K562 (cell line): ENCODE results near the gene AWAT1. TPM values are rescaled to one million over a fixed set of nuclear protein-coding genes. Genes with fewer than 3 reads are reported as not detected.

Source experiments
- ATAC-seq: fragments of 200-7000 bp; cut with Tn5 transposase; 3 replicates; pipeline ENCODE4 v1.9.1; 2020; ENCODE audit warnings: moderate library complexity
- BruUV-seq: library from RNA; stranded (reverse); fragments of 400-500 nt; replicated peaks from 2 replicates; lab custom pipeline; 2021; lab: Mats Ljungman, UMichigan
- CTCF ChIA-PET: fragments of 300-600 bp; formaldehyde crosslinking; extraction: SDS; loops from one replicate; lab custom pipeline; 2021; ENCODE audit warnings: low intra/inter-chr PET ratio; lab: Yijun Ruan, JAX
- POLR2A ChIA-PET: fragments of 300-600, 350-650 bp; sonication (Branson Sonifier 250); formaldehyde crosslinking; extraction: SDS; loops from one replicate; lab custom pipeline; 2021; ENCODE audit warnings: antibody characterized with exemption, inconsistent platforms; lab: Yijun Ruan, JAX
- DNase-seq, 4 experiments: peaks; one replicate each; pipeline versions ENCODE4 v3.0.0 to v3.0.0-alpha.2; 2011 to 2018; ENCODE audit warnings: low spot score in 3 of 4, mixed read lengths in 3 of 4; ENCODE audit errors: extremely low read depth in 1 of 4
- FAIRE-seq: peaks from 2 replicates; lab custom pipeline; 2011; peaks lifted over from hg19 to GRCh38; lab: Jason Lieb, UNC
- H2AFZ ChIP-seq: 2 replicates; pipeline ENCODE4 v1.6.0; 2011; ENCODE audit warnings: low read depth, low read length, control low read depth, inconsistent platforms
- H3K27ac ChIP-seq: fragments of 200-600 bp; 3 replicates; pipeline ENCODE4 v1.8.0; 2011; ENCODE audit warnings: low read depth, mild to moderate bottlenecking, control low read depth, inconsistent platforms, low read length, moderate library complexity, mixed read lengths; ENCODE audit errors: extremely low read depth
- H3K27me3 ChIP-seq, 2 experiments: fragments of 300-600 bp in 1 of 2; 2 replicates in 1 of 2; 3 replicates in 1 of 2; pipeline versions ENCODE4 v1.6.0 to v1.8.0; 2011; ENCODE audit warnings: inconsistent platforms in 2 of 2, low read length in 2 of 2, mild to moderate bottlenecking in 1 of 2, mixed read lengths in 1 of 2, moderate library complexity in 1 of 2; ENCODE audit not compliant: control insufficient read depth in 2 of 2, insufficient read depth in 2 of 2
- H3K36me3 ChIP-seq: fragments of 300-600 bp; 3 replicates; pipeline ENCODE4 v1.8.0; 2011; ENCODE audit warnings: mild to moderate bottlenecking, low read length, inconsistent platforms; ENCODE audit not compliant: control insufficient read depth, insufficient read depth
- H3K4me1 ChIP-seq, 2 experiments: fragments of 200-600 bp in 1 of 2; replicated peaks in 1 of 2; 2 replicates in 1 of 2; 3 replicates in 1 of 2; pipeline versions ENCODE4 v1.5.1 to v1.8.0; 2011; ENCODE audit warnings: inconsistent platforms in 2 of 2, low read length in 2 of 2, mild to moderate bottlenecking in 1 of 2, mixed read lengths in 1 of 2, moderate library complexity in 1 of 2; ENCODE audit not compliant: control insufficient read depth in 2 of 2, insufficient read depth in 2 of 2
- H3K4me2 ChIP-seq: 2 replicates; pipeline ENCODE4 v1.6.1; 2011; ENCODE audit warnings: low read length, control low read depth, inconsistent platforms, mixed read lengths; ENCODE audit not compliant: insufficient read depth
- H3K4me3 ChIP-seq: fragments of 200-600 bp; sonication (generic), shearing (Covaris generic); 2 replicates; pipeline ENCODE4 v1.5.1; 2016; ENCODE audit warnings: control low read depth, inconsistent platforms
- H3K79me2 ChIP-seq: fragments of 200-600 bp; 3 replicates; pipeline ENCODE4 v1.8.0; 2011; ENCODE audit warnings: low read length, inconsistent platforms; ENCODE audit not compliant: control insufficient read depth, insufficient read depth
- H3K9ac ChIP-seq, 2 experiments: 2 replicates each; pipeline versions ENCODE4 v1.6.0 to v1.6.1; 2011; ENCODE audit warnings: low read depth in 2 of 2, low read length in 2 of 2, control low read depth in 1 of 2, inconsistent platforms in 1 of 2, mild to moderate bottlenecking in 1 of 2, mixed read lengths in 1 of 2; ENCODE audit not compliant: insufficient read depth in 1 of 2
- H3K9me1 ChIP-seq: one replicate; pipeline ENCODE4 v1.6.0; 2011; ENCODE audit warnings: inconsistent platforms, mild to moderate bottlenecking, low read length, moderate library complexity; ENCODE audit not compliant: control insufficient read depth, insufficient read depth
- H3K9me3 ChIP-seq: replicated peaks from 2 replicates; pipeline ENCODE4 v1.5.1; 2011; ENCODE audit warnings: low read depth, low read length, inconsistent platforms; ENCODE audit not compliant: control insufficient read depth, insufficient read depth
- H4K20me1 ChIP-seq: replicated peaks from 2 replicates; pipeline ENCODE4 v1.6.1; 2011; ENCODE audit warnings: low read length, inconsistent platforms, mixed read lengths; ENCODE audit not compliant: control insufficient read depth, insufficient read depth
- ARID1B ChIP-seq: fragments of 450-650 bp; IDR thresholded peaks from 2 replicates; pipeline ENCODE4 v1.6.1; 2016; ENCODE audit warnings: antibody characterized with exemption, mild to moderate bottlenecking, inconsistent platforms
- BACH1 ChIP-seq: fragments of 200-800 bp; sonication (Bioruptor generic); IDR thresholded peaks from 2 replicates; pipeline ENCODE4 v1.6.1; 2016; ENCODE audit warnings: missing genetic modification characterization, missing compliant biosample characterization
- ELF2 ChIP-seq: fragments of 250-450 bp; sonication (Bioruptor Pico); IDR thresholded peaks from 2 replicates; pipeline ENCODE4 v1.5.0; 2021; ENCODE audit warnings: mild to moderate bottlenecking
- HDAC2 ChIP-seq: fragments of 450-650 bp; IDR thresholded peaks from 2 replicates; pipeline ENCODE4 v1.6.1; 2016; ENCODE audit warnings: mild to moderate bottlenecking
- HIVEP1 ChIP-seq: fragments of 250-450 bp; sonication (Bioruptor Pico); IDR thresholded peaks from 2 replicates; pipeline ENCODE4 v1.4.0; 2020; ENCODE audit warnings: mild to moderate bottlenecking
- HNRNPUL1 ChIP-seq: fragments of 200-400 bp; formaldehyde crosslinking; IDR thresholded peaks from 2 replicates; pipeline ENCODE4 v1.6.1; 2017; ENCODE audit warnings: low read length
- LARP7 ChIP-seq: fragments of 450-650 bp; IDR thresholded peaks from 2 replicates; pipeline ENCODE4 v1.6.1; 2016
- SIX5 ChIP-seq, 2 experiments: IDR thresholded peaks; 2 replicates each; pipeline ENCODE4 v1.6.1; 2011; ENCODE audit warnings: low read length in 2 of 2, borderline replicate concordance in 1 of 2, low read depth in 1 of 2, mild to moderate bottlenecking in 1 of 2, moderate library complexity in 1 of 2; ENCODE audit not compliant: insufficient read depth in 1 of 2
- THRAP3 ChIP-seq: fragments of 450-650 bp; IDR thresholded peaks from 2 replicates; pipeline ENCODE4 v1.6.1; 2016; ENCODE audit warnings: mild to moderate bottlenecking, inconsistent platforms, borderline replicate concordance
- ZBTB1 ChIP-seq: sonication (generic); formaldehyde crosslinking; IDR thresholded peaks from 2 replicates; pipeline ENCODE4 v1.8.1; 2023; ENCODE audit warnings: missing genetic modification reagents, low read depth, mild to moderate bottlenecking, borderline replicate concordance
- ZC3H11A ChIP-seq: IDR thresholded peaks from 2 replicates; pipeline ENCODE4 v1.6.1; 2012; ENCODE audit warnings: low read depth, low read length, improper control_type of control experiment
- ZNF57 ChIP-seq: fragments of 450-650 bp; formaldehyde crosslinking; IDR thresholded peaks from 2 replicates; pipeline ENCODE4 v1.4.0; 2020; ENCODE audit warnings: mild to moderate bottlenecking, moderate library complexity
- in situ Hi-C: fragments of 300-500 bp; cut with MboI; formaldehyde crosslinking; loops from 4 replicates; pipeline ENCODE4 v1.15.0; 2018; ENCODE audit warnings: inconsistent platforms, mixed read lengths
- intact Hi-C: fragments of 100-400 bp; cut with micrococcal nuclease; formaldehyde crosslinking; loops from 2 replicates; pipeline ENCODE4 v1.14.2; 2022
- polyA plus RNA-seq, 8 experiments: library from polyadenylated mRNA; depleted of rRNA in 4 of 8; stranded (reverse) in 5 of 8; unstranded in 3 of 8; fragments of >200 nt; fragmentation: Nextera tagmentation in 2 of 8; fragmentation: Illumina TruSeq in 1 of 8; extraction: Ambion mirVana in 2 of 8; extraction: Trizol in 1 of 8; gene quantifications; 2 replicates each; pipeline versions ENCODE4 v1.2.1 to v1.2.3, GENCODE V29; 2011 to 2014; ENCODE audit warnings: inconsistent platforms in 1 of 8, missing spikeins in 1 of 8
- total RNA-seq, 7 experiments: library from RNA; depleted of rRNA in 6 of 7; stranded (reverse); fragments of >200 nt in 6 of 7; fragmentation: Illumina TruSeq in 2 of 7; extraction: Trizol in 2 of 7; gene quantifications; 2 replicates each; pipeline versions ENCODE4 v1.2.1 to v1.2.3, GENCODE V29; 2011 to 2021; ENCODE audit warnings: low replicate concordance in 1 of 7
- TF ChIP-seq, protein P1 (sequence below): IDR thresholded peaks from 2 replicates; pipeline ENCODE4 v1.6.1; 2011; ENCODE audit warnings: borderline replicate concordance, low read depth, mild to moderate bottlenecking, moderate library complexity, low read length; ENCODE audit not compliant: insufficient read depth, poor library complexity, severe bottlenecking
- TF ChIP-seq, protein P2 (sequence below): sonication (generic); formaldehyde crosslinking; IDR thresholded peaks from 2 replicates; pipeline ENCODE4 v1.8.0; 2023; ENCODE audit warnings: mild to moderate bottlenecking, missing genetic modification reagents
- TF ChIP-seq, protein P3 (sequence below): fragments of 250-450 bp; sonication (Bioruptor Pico); IDR thresholded peaks from 2 replicates; pipeline ENCODE4 v1.8.0; 2021; ENCODE audit warnings: mild to moderate bottlenecking, moderate library complexity
- TF ChIP-seq, protein P4 (sequence below): sonication (generic); formaldehyde crosslinking; IDR thresholded peaks from 2 replicates; pipeline ENCODE4 v1.9.0; 2022; ENCODE audit warnings: mild to moderate bottlenecking, missing genetic modification reagents

The AWAT1 gene
- total and polyA plus RNA-seq, 9 of the 15 experiments (the other 6 are each of a cell fraction or from before 2014, with no cell fraction given) = not detected

DNA sequence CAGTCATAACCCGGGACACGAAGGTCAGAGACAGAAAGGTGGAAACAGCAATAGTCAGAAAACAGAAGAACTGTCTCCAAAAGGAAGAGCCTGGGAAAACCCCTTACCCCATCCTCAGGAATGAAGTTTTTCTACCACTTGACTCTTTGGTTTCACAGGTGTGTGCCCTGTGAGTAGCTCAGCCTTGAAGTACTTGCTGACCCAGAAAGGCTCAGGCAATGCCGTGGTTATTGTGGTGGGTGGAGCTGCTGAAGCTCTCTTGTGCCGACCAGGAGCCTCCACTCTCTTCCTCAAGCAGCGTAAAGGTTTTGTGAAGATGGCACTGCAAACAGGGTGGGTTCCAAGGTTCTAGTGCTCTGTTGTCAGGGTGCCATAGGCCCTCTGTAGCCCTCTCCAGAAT is 32.7 kb upstream of the AWAT1 start (continued):
- TF ChIP-seq, protein P1, sequence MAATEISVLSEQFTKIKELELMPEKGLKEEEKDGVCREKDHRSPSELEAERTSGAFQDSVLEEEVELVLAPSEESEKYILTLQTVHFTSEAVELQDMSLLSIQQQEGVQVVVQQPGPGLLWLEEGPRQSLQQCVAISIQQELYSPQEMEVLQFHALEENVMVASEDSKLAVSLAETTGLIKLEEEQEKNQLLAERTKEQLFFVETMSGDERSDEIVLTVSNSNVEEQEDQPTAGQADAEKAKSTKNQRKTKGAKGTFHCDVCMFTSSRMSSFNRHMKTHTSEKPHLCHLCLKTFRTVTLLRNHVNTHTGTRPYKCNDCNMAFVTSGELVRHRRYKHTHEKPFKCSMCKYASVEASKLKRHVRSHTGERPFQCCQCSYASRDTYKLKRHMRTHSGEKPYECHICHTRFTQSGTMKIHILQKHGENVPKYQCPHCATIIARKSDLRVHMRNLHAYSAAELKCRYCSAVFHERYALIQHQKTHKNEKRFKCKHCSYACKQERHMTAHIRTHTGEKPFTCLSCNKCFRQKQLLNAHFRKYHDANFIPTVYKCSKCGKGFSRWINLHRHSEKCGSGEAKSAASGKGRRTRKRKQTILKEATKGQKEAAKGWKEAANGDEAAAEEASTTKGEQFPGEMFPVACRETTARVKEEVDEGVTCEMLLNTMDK = no peak
- no peak for TF ChIP-seq ZBTB1
- TF ChIP-seq ZNF57 = no peak
- no peak for TF ChIP-seq THRAP3

DNA sequence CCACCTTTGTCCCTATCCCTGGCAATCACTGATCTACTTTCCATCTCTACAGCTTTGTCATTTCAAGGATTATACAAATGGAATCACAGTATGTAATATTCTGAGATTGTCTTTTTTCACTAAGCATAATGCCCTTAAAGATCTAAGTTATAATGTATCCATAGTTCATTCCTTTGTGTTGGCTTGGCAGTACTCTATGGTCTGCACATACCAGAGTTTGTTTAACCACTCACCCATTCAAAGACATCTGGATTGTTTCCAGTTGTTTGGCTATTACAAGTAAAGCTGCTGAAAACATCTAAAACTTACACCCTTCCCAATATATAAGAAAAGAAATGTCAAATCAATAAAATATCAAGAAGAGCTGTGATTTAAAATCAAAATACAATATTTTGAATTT is 26.0 kb upstream of the AWAT1 start:
- H3K4me3 ChIP-seq = no peak overlapping the region
- in situ Hi-C loops = no loop called here
- no peaks in the 10 kb centered on the region for H3K9me3 ChIP-seq
- no peaks in the 10 kb centered on the region for H3K36me3 ChIP-seq
- H3K27ac ChIP-seq = no peak overlapping the region
- H3K79me2 ChIP-seq = no peaks in the 10 kb centered on the region
- TF ChIP-seq BACH1 (tag) (no peak), ELF2 (no peak), HDAC2 (no peak), LARP7 (no peak), SIX5 (IDR thresholded peaks at IDR 0.05; ENCODE audit: borderline replicate concordance in 1 of 2, insufficient read depth in 1 of 2, low read depth in 1 of 2, low read length in 2 of 2) (no peak), HNRNPUL1 (no peak), ZC3H11A (no peak), HIVEP1 (CRISPR knock-in tag) (no peak), ARID1B (no peak)
- TF ChIP-seq, protein P2, sequence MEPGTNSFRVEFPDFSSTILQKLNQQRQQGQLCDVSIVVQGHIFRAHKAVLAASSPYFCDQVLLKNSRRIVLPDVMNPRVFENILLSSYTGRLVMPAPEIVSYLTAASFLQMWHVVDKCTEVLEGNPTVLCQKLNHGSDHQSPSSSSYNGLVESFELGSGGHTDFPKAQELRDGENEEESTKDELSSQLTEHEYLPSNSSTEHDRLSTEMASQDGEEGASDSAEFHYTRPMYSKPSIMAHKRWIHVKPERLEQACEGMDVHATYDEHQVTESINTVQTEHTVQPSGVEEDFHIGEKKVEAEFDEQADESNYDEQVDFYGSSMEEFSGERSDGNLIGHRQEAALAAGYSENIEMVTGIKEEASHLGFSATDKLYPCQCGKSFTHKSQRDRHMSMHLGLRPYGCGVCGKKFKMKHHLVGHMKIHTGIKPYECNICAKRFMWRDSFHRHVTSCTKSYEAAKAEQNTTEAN = no peak
- TF ChIP-seq, protein P3, sequence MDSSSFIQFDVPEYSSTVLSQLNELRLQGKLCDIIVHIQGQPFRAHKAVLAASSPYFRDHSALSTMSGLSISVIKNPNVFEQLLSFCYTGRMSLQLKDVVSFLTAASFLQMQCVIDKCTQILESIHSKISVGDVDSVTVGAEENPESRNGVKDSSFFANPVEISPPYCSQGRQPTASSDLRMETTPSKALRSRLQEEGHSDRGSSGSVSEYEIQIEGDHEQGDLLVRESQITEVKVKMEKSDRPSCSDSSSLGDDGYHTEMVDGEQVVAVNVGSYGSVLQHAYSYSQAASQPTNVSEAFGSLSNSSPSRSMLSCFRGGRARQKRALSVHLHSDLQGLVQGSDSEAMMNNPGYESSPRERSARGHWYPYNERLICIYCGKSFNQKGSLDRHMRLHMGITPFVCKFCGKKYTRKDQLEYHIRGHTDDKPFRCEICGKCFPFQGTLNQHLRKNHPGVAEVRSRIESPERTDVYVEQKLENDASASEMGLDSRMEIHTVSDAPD (CRISPR knock-in tag) = no peak
- TF ChIP-seq, protein P4, sequence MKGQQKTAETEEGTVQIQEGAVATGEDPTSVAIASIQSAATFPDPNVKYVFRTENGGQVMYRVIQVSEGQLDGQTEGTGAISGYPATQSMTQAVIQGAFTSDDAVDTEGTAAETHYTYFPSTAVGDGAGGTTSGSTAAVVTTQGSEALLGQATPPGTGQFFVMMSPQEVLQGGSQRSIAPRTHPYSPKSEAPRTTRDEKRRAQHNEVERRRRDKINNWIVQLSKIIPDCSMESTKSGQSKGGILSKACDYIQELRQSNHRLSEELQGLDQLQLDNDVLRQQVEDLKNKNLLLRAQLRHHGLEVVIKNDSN = no peak
- ChIA-PET POLR2A (no interaction called here), CTCF (no interaction called here)
- FAIRE-seq (no peak), ATAC-seq (no peak), DNase-seq (no peak)
- H3K27me3 ChIP-seq = no peaks in the 10 kb centered on the region; a peak in 1 of 5 replicates
- H4K20me1 ChIP-seq = no peaks in the 10 kb centered on the region
- BruUV-seq = no TSS peak
- H3K9me1 ChIP-seq = no peaks in the 10 kb centered on the region
- intact Hi-C loops = no loop called here
- no peak overlapping the region for H2AFZ ChIP-seq
- no peaks in the 10 kb centered on the region for H3K4me1 ChIP-seq
- H3K4me2 ChIP-seq = no peak overlapping the region
- H3K9ac ChIP-seq = no peak overlapping the region
